ENCODE data around the gene GAB1.
A peak's percentile ranks its signal among the peaks of the same experiment; 100 is the strongest.

GAB1 gene

GRCh38 chr4:143458966-143459365, 122.3 kb downstream of the GAB1 start:
- Histone ChIP-seq H3K4me2 (ENCODE audit: low read length) (no peak overlapping the region), H3K27me3 (ENCODE audit: control insufficient read depth, insufficient read depth, low read length) (no peaks in the 10 kb centered on the region), H3K4me1 (no peaks in the 10 kb centered on the region), H3K9ac (no peak overlapping the region), H3K9me3 (ENCODE audit: control insufficient read depth, low read length) (no peaks in the 10 kb centered on the region), H3K4me3 (ENCODE audit: low read depth, low read length) (no peak overlapping the region), H3K36me3 (ENCODE audit: control insufficient read depth, insufficient read depth, low read length) (no peaks in the 10 kb centered on the region), H2AFZ (no peak overlapping the region), H3K27ac (no peak overlapping the region), H3K79me2 (no peaks in the 10 kb centered on the region)
- TF ChIP-seq, protein P1, sequence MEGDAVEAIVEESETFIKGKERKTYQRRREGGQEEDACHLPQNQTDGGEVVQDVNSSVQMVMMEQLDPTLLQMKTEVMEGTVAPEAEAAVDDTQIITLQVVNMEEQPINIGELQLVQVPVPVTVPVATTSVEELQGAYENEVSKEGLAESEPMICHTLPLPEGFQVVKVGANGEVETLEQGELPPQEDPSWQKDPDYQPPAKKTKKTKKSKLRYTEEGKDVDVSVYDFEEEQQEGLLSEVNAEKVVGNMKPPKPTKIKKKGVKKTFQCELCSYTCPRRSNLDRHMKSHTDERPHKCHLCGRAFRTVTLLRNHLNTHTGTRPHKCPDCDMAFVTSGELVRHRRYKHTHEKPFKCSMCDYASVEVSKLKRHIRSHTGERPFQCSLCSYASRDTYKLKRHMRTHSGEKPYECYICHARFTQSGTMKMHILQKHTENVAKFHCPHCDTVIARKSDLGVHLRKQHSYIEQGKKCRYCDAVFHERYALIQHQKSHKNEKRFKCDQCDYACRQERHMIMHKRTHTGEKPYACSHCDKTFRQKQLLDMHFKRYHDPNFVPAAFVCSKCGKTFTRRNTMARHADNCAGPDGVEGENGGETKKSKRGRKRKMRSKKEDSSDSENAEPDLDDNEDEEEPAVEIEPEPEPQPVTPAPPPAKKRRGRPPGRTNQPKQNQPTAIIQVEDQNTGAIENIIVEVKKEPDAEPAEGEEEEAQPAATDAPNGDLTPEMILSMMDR (IDR thresholded peaks at IDR 0.05), result no peak

DNA sequence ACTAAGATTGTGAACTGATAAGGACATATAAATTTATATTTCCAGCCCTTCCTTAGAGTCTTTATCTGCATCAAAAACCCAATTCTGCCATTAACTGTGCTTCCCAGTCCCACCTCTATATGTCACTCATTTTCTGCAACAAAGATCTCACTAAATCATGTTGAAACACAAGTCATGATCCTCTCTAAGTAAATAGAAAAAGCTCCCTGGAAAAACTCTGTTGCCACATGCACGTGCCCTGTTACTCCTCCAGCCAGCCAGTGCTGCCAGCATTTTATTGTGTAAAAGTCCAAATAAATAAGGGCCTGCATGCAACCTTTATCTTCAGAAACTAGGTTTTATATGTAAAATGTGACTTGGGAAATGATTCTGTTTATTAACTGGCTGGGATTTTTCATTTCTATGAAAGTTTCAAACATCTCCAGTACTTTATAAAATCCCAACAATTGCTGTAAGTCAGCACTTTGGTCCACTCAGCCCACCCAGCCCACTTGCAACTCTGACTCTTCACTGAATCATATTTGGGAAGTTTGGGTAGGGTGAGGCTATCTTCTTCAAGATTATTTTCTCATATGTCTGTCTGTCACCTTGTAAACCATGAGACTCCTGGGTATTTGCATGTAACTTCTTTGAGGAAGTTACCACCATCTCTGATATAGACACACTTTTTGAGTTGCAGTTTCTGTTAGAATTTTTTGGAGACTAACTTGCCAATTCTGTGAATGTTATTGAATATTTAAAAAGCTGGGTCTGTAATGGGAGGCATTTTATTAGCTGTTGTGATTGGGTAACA, 136.9 kb downstream of the GAB1 start:
- Histone ChIP-seq H3K4me3 (ENCODE audit: low read depth, low read length) (no peak overlapping the region), H3K79me2 (no peaks in the 10 kb centered on the region), H2AFZ (no peak overlapping the region), H3K4me2 (ENCODE audit: low read length) (no peak overlapping the region), H3K36me3 (ENCODE audit: control insufficient read depth, insufficient read depth, low read length) (no peaks in the 10 kb centered on the region), H3K27me3 (ENCODE audit: control insufficient read depth, insufficient read depth, low read length) (no peaks in the 10 kb centered on the region), H3K9ac (no peak overlapping the region), H3K4me1 (no peaks in the 10 kb centered on the region), H3K9me3 (ENCODE audit: control insufficient read depth, low read length) (no peaks in the 10 kb centered on the region), H3K27ac (no peak overlapping the region)
- TF ChIP-seq, protein P1 (IDR thresholded peaks at IDR 0.05), result no peak

GRCh38 chr4:143477487-143477886, 140.8 kb downstream of the GAB1 start:
- Histone ChIP-seq H3K4me1 (no peaks in the 10 kb centered on the region), H3K9me3 (ENCODE audit: control insufficient read depth, low read length) (no peaks in the 10 kb centered on the region), H3K4me3 (ENCODE audit: low read depth, low read length) (no peak overlapping the region), H3K36me3 (ENCODE audit: control insufficient read depth, insufficient read depth, low read length) (no peaks in the 10 kb centered on the region), H2AFZ (no peak overlapping the region), H3K27me3 (ENCODE audit: control insufficient read depth, insufficient read depth, low read length) (no peaks in the 10 kb centered on the region), H3K4me2 (ENCODE audit: low read length) (no peak overlapping the region), H3K9ac (no peak overlapping the region), H3K27ac (no peak overlapping the region), H3K79me2 (no peaks in the 10 kb centered on the region)
- TF ChIP-seq, protein P1 (IDR thresholded peaks at IDR 0.05), result no peak

GRCh38 chr4:143481361-143481760, 144.7 kb downstream of the GAB1 start:
- Histone ChIP-seq H3K4me2 (ENCODE audit: low read length) (no peak overlapping the region), H3K27me3 (ENCODE audit: control insufficient read depth, insufficient read depth, low read length) (no peaks in the 10 kb centered on the region), H3K9ac (no peak overlapping the region), H3K9me3 (ENCODE audit: control insufficient read depth, low read length) (no peaks in the 10 kb centered on the region), H3K36me3 (ENCODE audit: control insufficient read depth, insufficient read depth, low read length) (no peaks in the 10 kb centered on the region), H3K4me1 (no peaks in the 10 kb centered on the region), H2AFZ (no peak overlapping the region), H3K79me2 (no peaks in the 10 kb centered on the region), H3K27ac (no peak overlapping the region), H3K4me3 (ENCODE audit: low read depth, low read length) (no peak overlapping the region)
- TF ChIP-seq, protein P1 (IDR thresholded peaks at IDR 0.05), result no peak

DNA sequence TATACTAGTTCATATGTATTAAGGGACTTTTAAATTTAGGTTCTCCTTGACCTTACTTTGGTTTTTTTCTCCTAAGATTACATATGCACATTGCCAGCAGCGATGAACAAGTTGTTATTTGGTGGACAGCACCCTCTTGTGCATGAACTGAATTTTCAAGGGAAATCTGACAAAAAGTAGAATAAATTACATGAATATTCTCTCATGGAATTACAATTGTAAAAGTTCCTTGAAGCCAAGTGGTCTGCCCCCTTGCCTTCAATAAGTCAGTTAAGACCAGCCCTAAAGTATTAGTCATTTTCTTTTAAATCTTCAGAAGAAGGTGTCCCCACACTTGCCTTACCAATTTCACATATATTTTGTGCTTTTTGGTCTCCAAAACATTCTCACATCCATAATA, 146.2 kb downstream of the GAB1 start:
- no peak overlapping the region for H3K4me3 ChIP-seq (ENCODE audit: low read depth, low read length)
- no peaks in the 10 kb centered on the region for H3K4me1 ChIP-seq
- H3K27ac ChIP-seq, result no peak overlapping the region
- H3K36me3 ChIP-seq (ENCODE audit: control insufficient read depth, insufficient read depth, low read length), result no peaks in the 10 kb centered on the region
- no peaks in the 10 kb centered on the region for H3K9me3 ChIP-seq (ENCODE audit: control insufficient read depth, low read length)
- no peak overlapping the region for H3K9ac ChIP-seq
- H3K79me2 ChIP-seq, result no peaks in the 10 kb centered on the region
- H2AFZ ChIP-seq, result no peak overlapping the region
- TF ChIP-seq, protein P1 (IDR thresholded peaks at IDR 0.05), result peak; percentile 44
- no peak overlapping the region for H3K4me2 ChIP-seq (ENCODE audit: low read length)
- H3K27me3 ChIP-seq (ENCODE audit: control insufficient read depth, insufficient read depth, low read length), result no peaks in the 10 kb centered on the region

Data from parathyroid adenoma (tissue), 2 donors.